GM23338 (cell line): ENCODE results near the gene EXOC4. TPM values are rescaled to one million over a fixed set of nuclear protein-coding genes. Genes with fewer than 3 reads are reported as not detected.

Experiments
- ATAC-seq: fragments of 200-7000 bp; cut with Tn5 transposase; 3 replicates; pipeline ENCODE4 v1.9.1; 2020
- DNase-seq: peaks from one replicate; pipeline ENCODE4 v3.0.0-alpha.2; 2015; ENCODE audit warnings: low spot score
- H2AFZ ChIP-seq: fragments of 200-600 bp; sonication (generic); 2 replicates; pipeline ENCODE4 v1.8.0; 2016; ENCODE audit warnings: antibody characterized with exemption, mild to moderate bottlenecking, moderate library complexity
- H3F3A ChIP-seq: fragments of 200-600 bp; sonication (generic); replicated peaks from 2 replicates; pipeline ENCODE4 v1.8.0; 2017; ENCODE audit warnings: antibody characterized with exemption, mixed run types, low read depth
- H3K27ac ChIP-seq: fragments of 200-600 bp; sonication (generic); 2 replicates; pipeline ENCODE4 v1.6.1; 2016; ENCODE audit warnings: low read depth
- H3K27me3 ChIP-seq: fragments of 200-600 bp; sonication (generic); 2 replicates; pipeline ENCODE4 v1.8.0; 2016; ENCODE audit warnings: mild to moderate bottlenecking, mixed run types, moderate library complexity; ENCODE audit not compliant: insufficient read depth
- H3K36me3 ChIP-seq: fragments of 200-600 bp; sonication (generic); 2 replicates; pipeline ENCODE4 v1.8.0; 2016; ENCODE audit warnings: mild to moderate bottlenecking; ENCODE audit not compliant: insufficient read depth
- H3K4me1 ChIP-seq: fragments of 200-600 bp; sonication (generic); 2 replicates; pipeline ENCODE4 v1.8.0; 2016; ENCODE audit warnings: mild to moderate bottlenecking, moderate library complexity; ENCODE audit not compliant: insufficient read depth
- H3K4me2 ChIP-seq: fragments of 200-600 bp; sonication (generic); 2 replicates; pipeline ENCODE4 v1.7.1; 2017; ENCODE audit warnings: mixed run types
- H3K4me3 ChIP-seq: fragments of 200-600 bp; sonication (generic); 2 replicates; pipeline ENCODE4 v1.6.1; 2016; ENCODE audit warnings: mixed run types
- H3K79me2 ChIP-seq: fragments of 200-600 bp; sonication (generic); replicated peaks from 2 replicates; pipeline ENCODE4 v1.8.0; 2017; ENCODE audit warnings: mild to moderate bottlenecking; ENCODE audit not compliant: insufficient read depth
- H3K9me2 ChIP-seq: fragments of 200-600 bp; sonication (generic); 2 replicates; pipeline ENCODE4 v1.8.0; 2017; ENCODE audit not compliant: insufficient read depth
- H4K20me1 ChIP-seq: fragments of 200-600 bp; sonication (generic); replicated peaks from 2 replicates; pipeline ENCODE4 v1.8.0; 2017; ENCODE audit warnings: mild to moderate bottlenecking; ENCODE audit not compliant: insufficient read depth
- H3K27ac Mint-ChIP-seq: 2 replicates; pipeline ENCODE4 v1.8.0; 2020; ENCODE audit warnings: inconsistent platforms, mild to moderate bottlenecking, moderate library complexity, mixed read lengths
- H3K27me3 Mint-ChIP-seq: 3 replicates; pipeline ENCODE4 v1.8.0; 2022; ENCODE audit warnings: low read depth, mild to moderate bottlenecking, moderate library complexity, mixed read lengths, inconsistent platforms; ENCODE audit not compliant: insufficient read depth, poor library complexity
- H3K36me3 Mint-ChIP-seq: 3 replicates; pipeline ENCODE4 v1.8.0; 2021; ENCODE audit warnings: low read depth, mild to moderate bottlenecking, inconsistent platforms, moderate library complexity, mixed read lengths
- H3K4me1 Mint-ChIP-seq: 3 replicates; pipeline ENCODE4 v1.8.0; 2020; ENCODE audit warnings: mild to moderate bottlenecking, inconsistent platforms, mixed read lengths
- H3K4me3 Mint-ChIP-seq: 3 replicates; pipeline ENCODE4 v1.8.0; 2021; ENCODE audit warnings: moderate library complexity, mild to moderate bottlenecking, inconsistent platforms, mixed read lengths
- H3K9me3 Mint-ChIP-seq: 3 replicates; pipeline ENCODE4 v1.8.0; 2020; ENCODE audit warnings: moderate library complexity, mild to moderate bottlenecking, inconsistent platforms, mixed read lengths
- CREB1 ChIP-seq: fragments of 250-450 bp; sonication (Bioruptor Pico); IDR thresholded peaks from 2 replicates; pipeline ENCODE4 v1.5.0; 2020; ENCODE audit warnings: low read depth, mild to moderate bottlenecking, moderate library complexity
- CTCF ChIP-seq, 2 experiments: fragments of 200-600 bp in 1 of 2; sonication (generic) in 1 of 2; conservative IDR thresholded peaks; 2 replicates each; pipeline versions ENCODE4 v1.5.1 to v1.6.1; 2016 to 2017; ENCODE audit warnings: antibody characterized with exemption in 2 of 2, low read depth in 2 of 2, mild to moderate bottlenecking in 2 of 2, moderate library complexity in 1 of 2
- ETS1 ChIP-seq: IDR thresholded peaks from 2 replicates; pipeline ENCODE4 v1.6.1; 2016; ENCODE audit warnings: antibody characterized with exemption
- EZH2 ChIP-seq: fragments of 200-600 bp; sonication (generic); IDR thresholded peaks from one replicate; pipeline ENCODE4 v1.8.0; 2017; ENCODE audit warnings: antibody characterized with exemption, mild to moderate bottlenecking, low read depth; ENCODE audit not compliant: unreplicated experiment
- EZH2phosphoT487 ChIP-seq: fragments of 200-600 bp; sonication (generic); IDR thresholded peaks from one replicate; pipeline ENCODE4 v1.8.1; 2018; ENCODE audit warnings: antibody characterized with exemption; ENCODE audit not compliant: unreplicated experiment
- JUNB ChIP-seq: IDR thresholded peaks from one replicate; pipeline ENCODE4 v1.6.1; 2016; ENCODE audit warnings: antibody characterized with exemption; ENCODE audit not compliant: unreplicated experiment
- NANOG ChIP-seq: IDR thresholded peaks from 2 replicates; pipeline ENCODE4 v1.6.1; 2016; ENCODE audit warnings: antibody characterized with exemption, borderline replicate concordance
- POLR2AphosphoS5 ChIP-seq: IDR thresholded peaks from 2 replicates; pipeline ENCODE4 v1.6.1; 2016; ENCODE audit warnings: antibody characterized with exemption, low read depth
- REST ChIP-seq: IDR thresholded peaks from one replicate; pipeline ENCODE4 v1.6.1; 2018; ENCODE audit warnings: antibody characterized with exemption; ENCODE audit not compliant: unreplicated experiment
- STAT1 ChIP-seq: IDR thresholded peaks from one replicate; pipeline ENCODE4 v1.6.1; 2016; ENCODE audit warnings: antibody characterized with exemption; ENCODE audit not compliant: unreplicated experiment
- ZNF114 ChIP-seq: fragments of 250-450 bp; sonication (Bioruptor Pico); IDR thresholded peaks from 2 replicates; pipeline ENCODE4 v1.5.0; 2020; ENCODE audit warnings: mild to moderate bottlenecking, moderate library complexity
- ZNF331 ChIP-seq: fragments of 250-450 bp; sonication (Bioruptor Pico); IDR thresholded peaks from 2 replicates; pipeline ENCODE4 v1.5.0; 2020; ENCODE audit warnings: low read depth, mild to moderate bottlenecking, moderate library complexity
- ZNF462 ChIP-seq: fragments of 250-450 bp; sonication (Bioruptor Pico); IDR thresholded peaks from 2 replicates; pipeline ENCODE4 v1.5.0; 2020; ENCODE audit warnings: mild to moderate bottlenecking, moderate library complexity
- polyA plus RNA-seq: library from polyadenylated mRNA; unstranded; fragments of >200 nt; fragmentation: Nextera tagmentation; extraction: Ambion mirVana; gene quantifications from 2 replicates; pipeline ENCODE4 v1.2.1, GENCODE V29; 2016
- total RNA-seq: library from RNA; depleted of rRNA; stranded (reverse); fragments of >200 nt; shearing (Covaris generic); gene quantifications from 2 replicates; pipeline ENCODE4 v1.2.3, GENCODE V29; 2014

The EXOC4 gene
- total and polyA plus RNA-seq, 2 experiments from 2014 or later: 37.5 to 52.7 TPM

- Histone ChIP-seq H3K4me2 (no peak overlapping the region), H3K79me2 (no peaks in the 10 kb centered on the region), H3K4me3 (no peak overlapping the region), H3K4me1 (no peaks in the 10 kb centered on the region; the same call in 1 of the 2 replicates), H3K27ac (no peak overlapping the region), H3F3A (no peaks in the 10 kb centered on the region), H3K27me3 (no peaks in the 10 kb centered on the region), H3K9me2 (no peaks in the 10 kb centered on the region), H3K36me3 (no peaks in the 10 kb centered on the region), H2AFZ (no peak overlapping the region), H4K20me1 (no peaks in the 10 kb centered on the region)
- TF ChIP-seq ZNF331: no peak
- TF ChIP-seq ETS1: no peak
- no peak for TF ChIP-seq STAT1
- TF ChIP-seq CTCF (conservative IDR thresholded peaks at IDR 0.05; ENCODE audit: low read depth in 2 of 2): no peak
- no peak for TF ChIP-seq EZH2phosphoT487
- TF ChIP-seq CREB1: no peak
- no peak for TF ChIP-seq POLR2AphosphoS5
- TF ChIP-seq EZH2: no peak
- no peak for TF ChIP-seq ZNF114 (CRISPR knock-in tag)
- TF ChIP-seq NANOG: no peak
- no peak for TF ChIP-seq JUNB
- no peak for TF ChIP-seq ZNF462
- TF ChIP-seq REST: no peak
- Mint-ChIP-seq H3K27me3 (no peaks in the 10 kb centered on the region), H3K36me3 (peaks cover 4% of the 10 kb centered on the region; the same call in 1 of the 3 replicates), H3K4me3 (no peak overlapping the region), H3K4me1 (peaks cover 6% of the 10 kb centered on the region; the same call in 2 of the 3 replicates), H3K9me3 (no peaks in the 10 kb centered on the region; the same call in 2 of the 3 replicates), H3K27ac (no peak overlapping the region)
- DNase-seq (no peak), ATAC-seq (no peak)
These were observed 208.5 kb downstream of the EXOC4 start for GRCh38 chr7:133461421-133461820.
